Brain microvascular endothelial cell (primary cell): Measurements from ENCODE around the gene AMN.

Experiments used
- DNase-seq: peaks from one replicate; pipeline ENCODE4 v3.0.0-alpha.2; 2020
- H3K27ac ChIP-seq: fragments of 250-450 bp; sonication (Bioruptor Pico); 2 replicates; pipeline ENCODE4 v1.5.1; 2020; ENCODE audit warnings: mild to moderate bottlenecking, moderate library complexity
- H3K27me3 ChIP-seq: fragments of 250-450 bp; sonication (Bioruptor Pico); replicated peaks from 2 replicates; pipeline ENCODE4 v1.5.1; 2020; ENCODE audit warnings: mild to moderate bottlenecking
- H3K36me3 ChIP-seq: fragments of 250-450 bp; sonication (Bioruptor Pico); replicated peaks from 2 replicates; pipeline ENCODE4 v1.5.1; 2020; ENCODE audit warnings: mild to moderate bottlenecking
- H3K4me3 ChIP-seq: 2 replicates; pipeline ENCODE4 v1.5.1; 2011; ENCODE audit warnings: low read depth, mild to moderate bottlenecking, control low read depth, low read length, moderate library complexity
- in situ Hi-C: cut with HindIII; loops from 2 replicates; pipeline ENCODE4 v1.10.0; 2017; ENCODE audit warnings: low sequenced_read_pairs, low pct_ligation_motif_present
- TF ChIP-seq, protein P1 (sequence below): IDR thresholded peaks from 2 replicates; pipeline ENCODE4 v1.5.1; 2011; ENCODE audit warnings: low read depth, mild to moderate bottlenecking, moderate library complexity, low read length, control low read depth, inconsistent platforms; ENCODE audit errors: missing control alignments

AMN gene

DNA sequence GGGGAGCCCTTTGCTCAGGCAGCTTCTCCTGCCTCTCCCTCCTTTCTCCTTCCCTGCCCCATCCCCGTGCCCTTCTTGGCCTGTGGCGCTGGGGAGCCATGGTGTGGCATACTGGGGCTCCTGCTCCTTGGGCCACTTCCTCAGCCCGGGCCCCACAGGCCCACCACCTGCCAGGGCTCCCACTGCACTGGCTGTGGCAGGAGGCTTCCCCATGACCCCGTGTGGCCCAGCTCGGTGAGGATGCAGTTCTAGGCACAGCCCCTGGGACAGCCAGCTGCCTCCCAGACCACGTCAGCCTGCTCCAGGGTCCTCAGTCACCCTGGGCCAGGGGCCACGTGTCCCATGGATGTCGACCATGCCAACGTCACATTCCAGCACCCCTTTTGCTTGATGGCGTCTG lies 13.0 kb upstream of the AMN start:
- in situ Hi-C loops = no loop called here

DNA sequence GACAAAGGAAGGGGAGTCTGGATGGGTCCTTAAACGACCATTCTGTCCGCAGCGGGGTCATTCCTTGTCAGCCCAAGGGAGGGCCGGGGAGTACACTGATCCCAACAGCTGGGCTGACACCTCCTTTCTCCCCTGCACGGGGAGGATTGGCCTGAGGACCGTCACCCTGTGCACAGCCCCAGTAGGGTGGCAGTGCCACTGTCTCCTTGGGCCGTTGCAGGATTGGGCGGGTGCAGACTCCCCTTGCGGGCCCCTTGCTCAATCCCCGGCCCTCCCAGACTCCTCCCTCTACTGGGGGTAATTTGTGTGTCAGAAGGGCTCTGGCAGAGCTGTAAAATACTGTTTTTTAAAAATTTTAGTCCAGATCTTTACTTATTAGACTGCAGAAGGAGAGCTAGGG lies 12.6 kb upstream of the AMN start:
- Histone ChIP-seq H3K27me3 (no peaks in the 10 kb centered on the region), H3K27ac (no peak overlapping the region), H3K36me3 (peaks cover 15% of the 10 kb centered on the region), H3K4me3 (no peak overlapping the region)
- TF ChIP-seq, protein P1, sequence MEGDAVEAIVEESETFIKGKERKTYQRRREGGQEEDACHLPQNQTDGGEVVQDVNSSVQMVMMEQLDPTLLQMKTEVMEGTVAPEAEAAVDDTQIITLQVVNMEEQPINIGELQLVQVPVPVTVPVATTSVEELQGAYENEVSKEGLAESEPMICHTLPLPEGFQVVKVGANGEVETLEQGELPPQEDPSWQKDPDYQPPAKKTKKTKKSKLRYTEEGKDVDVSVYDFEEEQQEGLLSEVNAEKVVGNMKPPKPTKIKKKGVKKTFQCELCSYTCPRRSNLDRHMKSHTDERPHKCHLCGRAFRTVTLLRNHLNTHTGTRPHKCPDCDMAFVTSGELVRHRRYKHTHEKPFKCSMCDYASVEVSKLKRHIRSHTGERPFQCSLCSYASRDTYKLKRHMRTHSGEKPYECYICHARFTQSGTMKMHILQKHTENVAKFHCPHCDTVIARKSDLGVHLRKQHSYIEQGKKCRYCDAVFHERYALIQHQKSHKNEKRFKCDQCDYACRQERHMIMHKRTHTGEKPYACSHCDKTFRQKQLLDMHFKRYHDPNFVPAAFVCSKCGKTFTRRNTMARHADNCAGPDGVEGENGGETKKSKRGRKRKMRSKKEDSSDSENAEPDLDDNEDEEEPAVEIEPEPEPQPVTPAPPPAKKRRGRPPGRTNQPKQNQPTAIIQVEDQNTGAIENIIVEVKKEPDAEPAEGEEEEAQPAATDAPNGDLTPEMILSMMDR = no peak
- in situ Hi-C loops = no loop called here
- DNase-seq = no peak

More for the DNA sequence above, 13.0 kb upstream of the AMN start:
- H3K4me3 ChIP-seq = no peak overlapping the region
- H3K27ac ChIP-seq = no peak overlapping the region
- TF ChIP-seq, protein P1 = no peak
- H3K36me3 ChIP-seq = peaks cover 15% of the 10 kb centered on the region
- no peak for DNase-seq
- H3K27me3 ChIP-seq = no peaks in the 10 kb centered on the region

DNA sequence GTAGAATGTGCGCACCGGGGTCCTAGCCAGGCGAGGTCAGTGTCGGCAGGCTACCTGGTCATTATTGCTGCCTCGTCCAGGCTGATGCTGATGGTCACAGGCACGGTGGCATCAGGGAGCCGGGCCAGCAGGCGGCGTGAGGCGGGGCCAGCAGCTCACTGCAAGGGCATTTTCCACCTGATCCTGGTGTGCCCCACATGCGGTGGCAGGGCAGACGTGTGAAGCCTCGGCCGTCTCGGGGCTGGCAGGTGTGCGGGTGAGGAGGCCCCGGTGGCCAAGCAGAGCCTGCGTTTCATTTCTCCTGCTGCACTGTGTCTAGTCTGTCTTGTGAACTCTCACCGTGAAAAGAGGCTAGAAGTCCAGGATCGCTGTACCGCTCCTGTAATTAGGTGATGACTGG lies 12.0 kb upstream of the AMN start:
- in situ Hi-C loops = no loop called here
- no peak for DNase-seq
- TF ChIP-seq, protein P1 = no peak
- Histone ChIP-seq H3K27me3 (no peaks in the 10 kb centered on the region), H3K36me3 (peaks cover 11% of the 10 kb centered on the region), H3K4me3 (no peak overlapping the region), H3K27ac (no peak overlapping the region)

DNA sequence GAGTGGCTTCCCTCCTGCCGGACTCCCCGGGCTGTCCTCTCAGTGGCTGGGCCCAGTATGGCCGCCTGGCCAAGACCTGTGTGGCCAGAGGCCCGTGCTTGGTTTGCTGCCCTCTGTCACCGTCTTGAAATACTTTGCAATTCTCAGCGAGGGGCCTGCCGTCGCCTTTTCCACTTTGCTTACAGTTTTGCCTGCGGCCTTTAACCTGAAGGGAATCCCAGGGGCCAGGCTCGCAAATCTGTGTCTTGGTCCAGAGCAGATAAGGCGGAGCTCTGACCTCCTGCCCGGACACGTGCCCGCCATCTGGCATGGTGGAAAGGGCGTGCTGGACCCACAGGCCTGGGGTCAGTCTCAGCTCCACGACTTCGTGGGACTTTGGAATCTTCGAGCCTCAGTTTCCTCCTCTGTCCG lies 10.9 kb upstream of the AMN start:
- Histone ChIP-seq H3K36me3 (peaks cover 8% of the 10 kb centered on the region), H3K4me3 (no peak overlapping the region), H3K27ac (no peak overlapping the region), H3K27me3 (no peaks in the 10 kb centered on the region)
- DNase-seq = no peak
- TF ChIP-seq, protein P1 = no peak
- in situ Hi-C loops = no loop called here

DNA sequence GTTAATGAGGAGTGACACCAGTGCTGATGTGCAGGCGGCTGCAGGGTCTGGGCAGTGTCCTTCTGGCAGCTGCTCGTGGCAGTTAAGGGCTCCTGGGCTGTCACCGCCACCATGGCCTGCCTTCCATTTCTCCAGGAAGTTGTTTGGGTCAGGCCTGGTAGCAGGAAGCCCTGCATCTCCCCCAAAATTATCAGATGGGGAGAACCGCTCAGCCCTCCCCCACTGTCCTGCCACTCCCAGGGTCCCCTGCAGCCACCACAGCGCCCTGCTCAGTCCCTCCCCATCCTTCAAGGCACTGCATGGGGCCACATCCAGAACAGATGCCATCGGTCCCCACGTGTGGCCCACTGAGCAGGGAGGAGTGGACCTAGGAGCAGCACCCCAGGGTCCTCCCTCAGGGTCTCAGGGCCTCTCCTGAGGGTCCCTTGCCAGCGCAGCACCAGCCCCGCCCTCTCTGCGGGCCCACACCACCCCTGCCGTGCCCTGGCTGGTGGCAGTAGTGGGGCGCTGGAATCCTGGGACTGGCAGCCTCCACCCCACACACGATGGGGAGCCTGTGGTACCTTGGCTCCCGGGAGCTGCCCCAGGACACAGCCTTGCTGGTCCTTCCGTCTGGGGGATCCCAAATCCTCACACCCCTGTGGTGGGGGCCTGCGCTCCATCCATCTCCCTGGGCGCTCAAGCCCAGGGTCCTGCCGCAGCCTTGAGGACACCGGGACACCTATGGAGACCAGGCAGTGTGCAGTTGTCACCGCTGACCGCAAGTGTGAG lies 10.3 kb upstream of the AMN start:
- peaks cover 2% of the 10 kb centered on the region for H3K36me3 ChIP-seq
- H3K27ac ChIP-seq = no peak overlapping the region
- no peak overlapping the region for H3K4me3 ChIP-seq
- in situ Hi-C loops = no loop called here
- DNase-seq = no peak
- H3K27me3 ChIP-seq = no peaks in the 10 kb centered on the region
- TF ChIP-seq, protein P1 = no peak
